Measurements from ENCODE around the gene COMMD1. TPM values are rescaled to one million over a fixed set of nuclear protein-coding genes. Genes with fewer than 3 reads are reported as not detected.

Gene COMMD1
- total and polyA plus RNA-seq, 4 experiments from 2014 or later = 16.7 to 63.9 (median 34.2) TPM

DNA sequence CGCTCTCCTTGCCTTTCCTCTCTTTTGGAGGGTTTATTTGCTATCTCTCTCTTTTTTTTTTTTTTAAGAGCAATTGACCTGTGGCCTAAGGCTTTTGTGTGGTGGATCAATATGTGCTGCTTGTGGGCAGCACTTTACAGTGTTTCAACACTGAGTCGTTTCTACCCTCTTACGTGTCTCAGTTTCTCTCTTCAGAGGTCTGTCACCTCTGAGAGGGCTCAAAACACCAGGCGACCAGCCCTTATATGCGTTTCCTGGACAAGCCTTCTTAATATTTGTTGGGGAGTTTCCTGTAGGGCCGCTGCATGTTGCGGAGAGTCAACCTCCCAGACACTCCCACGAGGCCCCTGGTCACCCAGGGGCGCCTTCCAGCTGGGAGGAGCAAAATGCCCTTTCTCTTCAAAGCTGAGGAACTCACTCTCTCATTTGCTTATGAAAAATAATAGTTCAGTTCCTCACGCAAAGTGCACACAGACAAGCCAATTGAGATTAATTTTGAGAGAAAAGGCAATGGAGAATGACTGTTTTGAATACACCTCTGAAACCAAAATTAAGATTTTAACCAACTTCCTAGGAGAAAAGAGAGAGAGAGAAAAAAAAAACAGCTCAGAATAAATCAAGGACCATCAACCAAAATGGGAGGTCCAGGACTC lies 194.2 kb downstream of the COMMD1 start:
- POLR2A ChIA-PET (ENCODE audit: partially characterized antibody) = no interaction called here
- Mint-ChIP-seq H3K36me3 (no peaks in the 10 kb centered on the region), H3K9me3 (peaks cover 0 to 2% (median 0%) of the 10 kb centered on the region in 8 donors), H3K27ac (no peak overlapping the region), H3K4me1 (no peaks in the 10 kb centered on the region), H3K27me3 (no peaks in the 10 kb centered on the region), H3K4me3 (no peak overlapping the region)
- no peak for DNase-seq
- no peaks in the 10 kb centered on the region for H3K4me1 ChIP-seq (ENCODE audit: insufficient read depth, low read length)
- no peak overlapping the region for H3K27ac ChIP-seq (ENCODE audit: low read depth, low read length)
- no peaks in the 10 kb centered on the region for H3K9me3 ChIP-seq (ENCODE audit: control insufficient read depth in 1 of 2, low read length in 2 of 2)
- CTCF ChIA-PET (ENCODE audit: partially characterized antibody) = no interaction called here
- no peaks in the 10 kb centered on the region for H3K36me3 ChIP-seq (ENCODE audit: insufficient read depth, low read length)
- no peaks in the 10 kb centered on the region for H3K27me3 ChIP-seq (ENCODE audit: insufficient read depth, low read length)
- intact Hi-C loops (cut with micrococcal nuclease) = no loop called here
- H3K4me3 ChIP-seq (ENCODE audit: low read length in 2 of 2) = no peak overlapping the region

DNA sequence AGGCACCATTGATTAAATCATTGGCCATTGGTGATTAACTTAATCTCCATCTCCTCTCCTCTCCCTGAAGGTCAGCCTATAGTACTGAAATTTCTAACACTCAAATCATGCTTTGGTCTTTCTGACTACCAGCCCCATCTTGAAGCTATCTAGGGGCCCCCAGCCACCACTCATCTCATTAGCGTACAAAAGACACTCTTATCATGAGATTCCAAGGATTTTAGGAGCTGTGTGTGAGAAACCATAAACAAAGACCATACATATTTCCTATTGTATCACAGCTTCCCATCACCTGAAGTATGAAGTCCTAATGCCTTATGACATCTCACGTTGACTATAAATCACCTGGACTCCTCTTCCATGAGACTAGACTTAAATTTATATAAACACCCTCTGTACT lies 196.4 kb downstream of the COMMD1 start:
- H3K27ac Mint-ChIP-seq = no peak overlapping the region
- H3K9me3 ChIP-seq (ENCODE audit: control insufficient read depth in 1 of 2, low read length in 2 of 2) = no peaks in the 10 kb centered on the region
- no peaks in the 10 kb centered on the region for H3K27me3 Mint-ChIP-seq
- H3K27me3 ChIP-seq (ENCODE audit: insufficient read depth, low read length) = no peaks in the 10 kb centered on the region
- H3K36me3 Mint-ChIP-seq = no peaks in the 10 kb centered on the region
- ChIA-PET POLR2A (ENCODE audit: partially characterized antibody) (no interaction called here), CTCF (ENCODE audit: partially characterized antibody) (interaction anchor here (1.1 kb wide), 1 partner anchor 95 kb away, joined by 3 read pairs; no protein-coding TSS in a partner anchor)
- no peaks in the 10 kb centered on the region for H3K4me1 Mint-ChIP-seq
- H3K36me3 ChIP-seq (ENCODE audit: insufficient read depth, low read length) = no peaks in the 10 kb centered on the region
- H3K4me1 ChIP-seq (ENCODE audit: insufficient read depth, low read length) = no peaks in the 10 kb centered on the region
- peaks cover 0 to 2% (median 0%) of the 10 kb centered on the region in 8 donors for H3K9me3 Mint-ChIP-seq
- no peak for DNase-seq
- no peak overlapping the region for H3K4me3 Mint-ChIP-seq
- no peak overlapping the region for H3K4me3 ChIP-seq (ENCODE audit: low read length in 2 of 2)
- no peak overlapping the region for H3K27ac ChIP-seq (ENCODE audit: low read depth, low read length)
- intact Hi-C loops (cut with micrococcal nuclease) = no loop called here

DNA sequence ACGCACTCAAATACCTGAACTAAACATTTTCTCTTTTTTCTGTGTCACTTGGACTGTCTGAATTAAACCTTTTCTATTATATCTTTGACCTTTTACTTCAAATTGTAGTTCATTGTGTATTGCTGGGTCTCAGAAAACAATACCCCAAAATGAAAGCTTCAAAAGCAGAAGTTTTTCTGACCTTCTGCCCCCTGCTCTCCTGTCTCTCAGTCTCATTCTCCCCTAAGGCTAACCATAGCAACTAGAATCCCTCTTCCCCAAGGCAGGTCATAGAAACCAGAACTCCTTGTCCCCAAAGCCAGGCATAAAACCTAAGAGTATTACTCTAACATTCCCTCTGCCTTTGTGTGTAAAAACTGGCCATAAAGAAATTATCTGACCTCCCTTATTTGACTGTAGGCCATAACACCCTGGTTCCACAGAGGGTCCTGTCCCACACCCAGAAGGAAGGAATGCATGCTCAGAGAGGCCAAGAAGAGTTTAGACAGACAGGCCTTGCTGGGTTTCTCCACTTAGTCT lies 197.0 kb downstream of the COMMD1 start:
- H3K27ac Mint-ChIP-seq = no peak overlapping the region
- no peaks in the 10 kb centered on the region for H3K27me3 Mint-ChIP-seq
- Histone ChIP-seq H3K27ac (ENCODE audit: low read depth, low read length) (no peak overlapping the region), H3K4me1 (ENCODE audit: insufficient read depth, low read length) (no peaks in the 10 kb centered on the region), H3K36me3 (ENCODE audit: insufficient read depth, low read length) (no peaks in the 10 kb centered on the region), H3K9me3 (ENCODE audit: control insufficient read depth in 1 of 2, low read length in 2 of 2) (no peaks in the 10 kb centered on the region), H3K4me3 (ENCODE audit: low read length in 2 of 2) (no peak overlapping the region), H3K27me3 (ENCODE audit: insufficient read depth, low read length) (no peaks in the 10 kb centered on the region)
- H3K36me3 Mint-ChIP-seq = no peaks in the 10 kb centered on the region
- H3K4me1 Mint-ChIP-seq = no peaks in the 10 kb centered on the region
- no peak overlapping the region for H3K4me3 Mint-ChIP-seq
- ChIA-PET CTCF (ENCODE audit: partially characterized antibody) (interaction anchor here (1.1 kb wide), 1 partner anchor 95 kb away, joined by 3 read pairs; no protein-coding TSS in a partner anchor), POLR2A (ENCODE audit: partially characterized antibody) (no interaction called here)
- peaks cover 0 to 2% (median 0%) of the 10 kb centered on the region in 8 donors for H3K9me3 Mint-ChIP-seq
- no peak for DNase-seq
- intact Hi-C loops (cut with micrococcal nuclease) = no loop called here

DNA sequence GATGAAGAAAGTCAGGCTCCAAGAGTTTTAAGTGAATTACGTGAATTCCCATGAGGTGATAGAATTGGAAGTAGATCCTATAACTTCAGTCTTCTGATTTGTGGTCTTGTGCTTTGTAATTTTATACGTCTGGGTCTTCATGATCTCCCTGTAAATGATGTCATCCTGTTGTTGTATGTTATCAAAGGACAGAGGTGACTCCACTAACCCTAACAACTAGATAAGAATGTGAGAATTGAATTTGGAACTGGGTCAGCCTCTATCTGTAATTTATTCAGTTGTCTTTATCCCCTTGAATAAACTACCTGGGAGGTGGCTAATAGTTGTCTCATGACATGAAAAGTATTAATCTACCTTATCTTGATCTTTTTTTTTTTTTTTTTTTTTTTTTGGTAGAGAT lies 204.1 kb downstream of the COMMD1 start:
- Histone ChIP-seq H3K9me3 (ENCODE audit: control insufficient read depth in 1 of 2, low read length in 2 of 2) (no peaks in the 10 kb centered on the region), H3K4me3 (ENCODE audit: low read length in 2 of 2) (no peak overlapping the region), H3K36me3 (ENCODE audit: insufficient read depth, low read length) (no peaks in the 10 kb centered on the region), H3K27ac (ENCODE audit: low read depth, low read length) (no peak overlapping the region), H3K4me1 (ENCODE audit: insufficient read depth, low read length) (no peaks in the 10 kb centered on the region), H3K27me3 (ENCODE audit: insufficient read depth, low read length) (no peaks in the 10 kb centered on the region)
- no peak for DNase-seq
- intact Hi-C loops (cut with micrococcal nuclease) = no loop called here
- Mint-ChIP-seq H3K27me3 (no peaks in the 10 kb centered on the region), H3K9me3 (no peaks in the 10 kb centered on the region), H3K27ac (no peak overlapping the region), H3K4me1 (no peaks in the 10 kb centered on the region), H3K36me3 (peaks cover 0 to 2% of the 10 kb centered on the region in 2 donors), H3K4me3 (no peak overlapping the region)
- POLR2A ChIA-PET (ENCODE audit: partially characterized antibody) = no interaction called here
- CTCF ChIA-PET (ENCODE audit: partially characterized antibody) = no interaction called here

DNA sequence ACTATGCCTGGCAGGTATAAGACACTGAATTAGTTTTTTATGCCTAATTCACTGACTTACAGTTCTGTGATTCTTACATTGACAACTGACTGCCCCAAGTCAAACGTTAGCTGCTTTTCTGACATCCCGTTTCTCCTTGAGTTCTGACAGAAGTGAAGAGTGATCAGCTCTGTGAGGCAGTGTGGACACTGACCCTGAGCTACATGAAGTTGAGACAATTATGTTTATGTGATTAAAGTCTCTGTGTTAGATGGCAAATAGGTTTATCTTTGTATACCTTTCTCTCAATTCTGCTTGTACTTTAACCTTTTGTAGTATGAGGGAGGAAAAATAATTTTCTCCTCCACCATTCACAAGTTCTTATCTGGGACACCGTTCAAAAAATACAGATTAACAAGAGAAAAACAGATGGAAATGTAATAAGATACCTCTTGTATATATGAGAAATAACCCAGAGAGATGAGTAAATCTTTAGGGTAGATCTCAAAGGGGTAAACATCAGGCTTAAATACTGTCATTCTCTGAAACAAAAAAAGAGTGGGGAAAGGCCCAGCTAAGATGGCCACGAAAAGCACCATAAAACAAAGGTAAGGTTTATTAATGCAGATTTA lies 205.0 kb downstream of the COMMD1 start:
- no peaks in the 10 kb centered on the region for H3K27me3 ChIP-seq (ENCODE audit: insufficient read depth, low read length)

DNA sequence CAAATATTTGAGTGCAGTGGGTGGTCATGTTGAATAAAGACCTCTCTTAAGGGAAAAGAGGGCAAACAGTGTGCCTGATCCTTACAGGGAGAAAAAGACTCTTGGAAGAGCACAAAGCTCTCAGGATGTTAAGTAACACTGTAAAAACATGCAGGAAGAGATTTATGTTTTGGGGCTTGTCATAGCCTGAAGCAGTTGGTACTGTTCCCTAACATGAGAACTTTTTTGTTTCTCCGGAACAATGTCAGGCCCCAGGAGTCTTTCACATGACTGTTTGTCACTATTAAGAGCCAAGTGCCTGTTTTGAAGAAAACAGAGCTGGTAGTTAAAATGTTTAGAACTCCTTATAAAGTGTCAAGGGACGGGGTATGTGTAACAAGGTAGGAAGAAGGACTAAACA lies 206.7 kb downstream of the COMMD1 start:
- Histone ChIP-seq H3K4me3 (ENCODE audit: low read length in 2 of 2) (no peak overlapping the region), H3K4me1 (ENCODE audit: insufficient read depth, low read length) (no peaks in the 10 kb centered on the region), H3K27me3 (ENCODE audit: insufficient read depth, low read length) (no peaks in the 10 kb centered on the region), H3K9me3 (ENCODE audit: control insufficient read depth in 1 of 2, low read length in 2 of 2) (no peaks in the 10 kb centered on the region), H3K27ac (ENCODE audit: low read depth, low read length) (no peak overlapping the region), H3K36me3 (ENCODE audit: insufficient read depth, low read length) (no peaks in the 10 kb centered on the region)
- ChIA-PET CTCF (ENCODE audit: partially characterized antibody) (no interaction called here), POLR2A (ENCODE audit: partially characterized antibody) (no interaction called here)
- no peak overlapping the region for H3K4me3 Mint-ChIP-seq
- no peak overlapping the region for H3K27ac Mint-ChIP-seq
- DNase-seq = no peak
- H3K36me3 Mint-ChIP-seq = peaks cover 5 to 6% of the 10 kb centered on the region in 2 donors
- intact Hi-C loops (cut with micrococcal nuclease) = no loop called here
- H3K27me3 Mint-ChIP-seq = no peaks in the 10 kb centered on the region
- peaks cover 2 to 8% (median 4%) of the 10 kb centered on the region in 4 donors for H3K4me1 Mint-ChIP-seq
- H3K9me3 Mint-ChIP-seq = peaks cover 0 to 2% (median 0%) of the 10 kb centered on the region in 8 donors

More for the DNA sequence above, 205.0 kb downstream of the COMMD1 start:
- H3K27me3 Mint-ChIP-seq = no peaks in the 10 kb centered on the region
- Histone ChIP-seq H3K36me3 (ENCODE audit: insufficient read depth, low read length) (no peaks in the 10 kb centered on the region), H3K9me3 (ENCODE audit: control insufficient read depth in 1 of 2, low read length in 2 of 2) (no peaks in the 10 kb centered on the region), H3K27ac (ENCODE audit: low read depth, low read length) (no peak overlapping the region), H3K4me3 (ENCODE audit: low read length in 2 of 2) (no peak overlapping the region), H3K4me1 (ENCODE audit: insufficient read depth, low read length) (no peaks in the 10 kb centered on the region)
- no peak overlapping the region for H3K27ac Mint-ChIP-seq
- POLR2A ChIA-PET (ENCODE audit: partially characterized antibody) = no interaction called here
- H3K36me3 Mint-ChIP-seq = peaks cover 2% of the 10 kb centered on the region in 2 donors
- intact Hi-C loops (cut with micrococcal nuclease) = no loop called here
- no peak overlapping the region for H3K4me3 Mint-ChIP-seq
- CTCF ChIA-PET (ENCODE audit: partially characterized antibody) = no interaction called here
- no peaks in the 10 kb centered on the region for H3K9me3 Mint-ChIP-seq
- peaks cover 0 to 7% (median under 1%) of the 10 kb centered on the region in 4 donors for H3K4me1 Mint-ChIP-seq
- no peak for DNase-seq

DNA sequence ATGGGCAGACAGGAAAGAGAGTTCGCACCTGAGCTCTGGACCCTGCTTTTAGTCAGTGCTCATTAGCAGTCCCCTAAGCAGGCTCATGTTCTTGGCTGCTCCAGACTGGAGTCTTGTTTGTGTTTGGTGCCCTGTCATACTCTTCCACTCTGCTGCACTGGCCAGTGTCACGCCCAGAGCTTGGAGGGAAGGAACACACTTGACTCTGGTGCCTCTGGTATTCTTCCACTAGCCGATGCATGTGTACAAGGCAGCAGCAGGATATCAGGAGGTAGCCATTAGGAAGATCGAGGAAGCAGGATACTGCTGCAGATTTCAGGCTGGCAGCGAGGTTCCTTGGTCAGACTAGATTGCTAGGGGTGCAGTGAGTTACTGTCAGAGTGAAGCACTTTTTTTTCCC lies 209.1 kb downstream of the COMMD1 start:
- no peaks in the 10 kb centered on the region for H3K27me3 Mint-ChIP-seq
- H3K9me3 Mint-ChIP-seq = peaks cover 0 to 2% (median 0%) of the 10 kb centered on the region in 8 donors
- POLR2A ChIA-PET (ENCODE audit: partially characterized antibody) = no interaction called here

More for the DNA sequence above, 209.1 kb downstream of the COMMD1 start:
- Mint-ChIP-seq H3K36me3 (peaks cover 3 to 9% of the 10 kb centered on the region in 2 donors), H3K4me3 (no peak overlapping the region), H3K4me1 (peaks cover 4 to 12% (median 5%) of the 10 kb centered on the region in 4 donors), H3K27ac (no peak overlapping the region)
- CTCF ChIA-PET (ENCODE audit: partially characterized antibody) = no interaction called here
- DNase-seq = no peak
- Histone ChIP-seq H3K27ac (ENCODE audit: low read depth, low read length) (no peak overlapping the region), H3K27me3 (ENCODE audit: insufficient read depth, low read length) (no peaks in the 10 kb centered on the region), H3K4me3 (ENCODE audit: low read length in 2 of 2) (no peak overlapping the region), H3K36me3 (ENCODE audit: insufficient read depth, low read length) (no peaks in the 10 kb centered on the region), H3K9me3 (ENCODE audit: control insufficient read depth in 1 of 2, low read length in 2 of 2) (no peaks in the 10 kb centered on the region), H3K4me1 (ENCODE audit: insufficient read depth, low read length) (no peaks in the 10 kb centered on the region)
- intact Hi-C loops (cut with micrococcal nuclease) = no loop called here

Data from CD4-positive, alpha-beta memory T cell (primary cell).